WI38 (cell line): Measurements from ENCODE around the gene RTTN.

Experiments used
- H3K4me3 ChIP-seq: 2 replicates; pipeline ENCODE4 v1.5.1; 2011; ENCODE audit warnings: low read depth, mild to moderate bottlenecking, control low read depth, low read length
- TF ChIP-seq, protein P1 (sequence below): IDR thresholded peaks from 2 replicates; pipeline ENCODE4 v1.5.1; 2012; ENCODE audit warnings: low read depth, mild to moderate bottlenecking, control low read depth, low read length

The RTTN gene

DNA sequence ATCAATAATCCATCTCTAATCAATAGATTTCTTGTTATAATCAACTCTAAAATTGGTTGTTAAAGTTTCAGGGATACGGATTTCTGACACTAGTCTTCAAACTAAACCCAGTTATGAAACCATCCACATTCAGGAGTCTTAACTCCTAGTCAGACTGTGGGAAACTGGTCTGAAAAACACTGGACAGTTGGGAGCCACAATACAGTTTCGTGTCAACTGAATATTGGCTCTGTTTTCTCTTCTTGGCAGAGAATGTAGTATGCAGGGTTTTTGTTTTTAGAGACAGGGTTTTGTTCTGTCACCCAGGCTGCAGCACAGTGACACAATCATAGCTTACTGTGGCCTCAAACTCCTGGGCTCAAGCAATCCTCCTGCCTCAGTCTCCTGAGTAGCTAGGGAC is 123.1 kb downstream of the RTTN start:
- no peak overlapping the region for H3K4me3 ChIP-seq
- TF ChIP-seq, protein P1, sequence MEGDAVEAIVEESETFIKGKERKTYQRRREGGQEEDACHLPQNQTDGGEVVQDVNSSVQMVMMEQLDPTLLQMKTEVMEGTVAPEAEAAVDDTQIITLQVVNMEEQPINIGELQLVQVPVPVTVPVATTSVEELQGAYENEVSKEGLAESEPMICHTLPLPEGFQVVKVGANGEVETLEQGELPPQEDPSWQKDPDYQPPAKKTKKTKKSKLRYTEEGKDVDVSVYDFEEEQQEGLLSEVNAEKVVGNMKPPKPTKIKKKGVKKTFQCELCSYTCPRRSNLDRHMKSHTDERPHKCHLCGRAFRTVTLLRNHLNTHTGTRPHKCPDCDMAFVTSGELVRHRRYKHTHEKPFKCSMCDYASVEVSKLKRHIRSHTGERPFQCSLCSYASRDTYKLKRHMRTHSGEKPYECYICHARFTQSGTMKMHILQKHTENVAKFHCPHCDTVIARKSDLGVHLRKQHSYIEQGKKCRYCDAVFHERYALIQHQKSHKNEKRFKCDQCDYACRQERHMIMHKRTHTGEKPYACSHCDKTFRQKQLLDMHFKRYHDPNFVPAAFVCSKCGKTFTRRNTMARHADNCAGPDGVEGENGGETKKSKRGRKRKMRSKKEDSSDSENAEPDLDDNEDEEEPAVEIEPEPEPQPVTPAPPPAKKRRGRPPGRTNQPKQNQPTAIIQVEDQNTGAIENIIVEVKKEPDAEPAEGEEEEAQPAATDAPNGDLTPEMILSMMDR = no peak

DNA sequence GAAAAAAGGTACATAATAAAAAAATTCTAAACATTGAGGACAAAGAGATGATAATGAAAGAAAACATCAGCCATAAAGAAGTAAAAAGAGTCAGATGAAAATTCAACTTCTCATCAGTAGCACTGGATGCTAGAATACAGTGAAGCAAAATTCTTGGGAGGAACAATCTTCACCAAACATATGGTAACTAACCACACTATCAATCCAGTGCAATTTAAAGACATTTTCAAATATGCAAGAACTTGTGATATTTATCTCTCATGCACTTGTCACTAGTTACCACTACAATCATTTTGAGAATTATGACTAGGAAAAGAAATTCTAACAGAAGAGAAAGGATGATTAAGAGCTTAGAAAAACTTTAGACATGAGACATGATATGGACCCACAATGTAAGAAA is 127.4 kb downstream of the RTTN start:
- no peak overlapping the region for H3K4me3 ChIP-seq
- TF ChIP-seq, protein P1 = no peak

DNA sequence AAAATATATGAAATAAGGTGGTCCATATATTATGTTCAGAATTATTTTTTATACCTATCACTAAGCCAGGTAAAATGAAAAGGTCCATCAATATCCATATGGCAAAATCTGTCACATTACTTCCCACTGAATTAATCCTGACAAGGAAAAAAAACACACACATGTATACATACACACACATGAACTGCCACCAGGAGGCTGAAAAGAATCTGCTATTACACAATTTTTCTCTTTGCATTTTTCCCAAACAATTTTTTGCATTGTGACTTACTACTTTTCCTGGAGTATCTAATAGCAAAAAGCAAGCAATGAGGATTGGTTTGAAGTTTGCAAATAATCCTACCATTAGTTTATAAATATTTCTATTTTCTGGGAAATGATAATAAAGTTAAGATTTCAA is 129.6 kb downstream of the RTTN start:
- TF ChIP-seq, protein P1 = no peak
- H3K4me3 ChIP-seq = no peak overlapping the region

DNA sequence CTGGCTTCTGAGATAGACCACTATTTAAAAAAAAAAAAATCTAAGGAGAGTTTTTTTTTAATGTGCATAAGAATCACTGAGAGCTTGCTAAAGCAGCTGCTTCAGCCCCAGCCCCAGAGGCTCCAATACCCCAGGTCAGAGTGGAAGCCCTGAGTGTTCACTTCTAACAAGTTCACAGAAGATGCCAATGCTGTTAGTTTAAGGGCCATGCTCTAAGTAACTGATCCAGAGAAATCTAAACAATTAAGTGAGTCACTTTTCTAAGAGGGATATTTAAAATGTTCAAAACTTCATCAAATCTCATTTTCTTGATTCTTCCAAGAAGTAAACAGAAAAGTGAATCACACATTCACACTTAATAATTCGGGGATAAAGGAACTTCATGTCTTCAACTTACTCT is 131.4 kb downstream of the RTTN start:
- no peak overlapping the region for H3K4me3 ChIP-seq
- TF ChIP-seq, protein P1 = no peak

DNA sequence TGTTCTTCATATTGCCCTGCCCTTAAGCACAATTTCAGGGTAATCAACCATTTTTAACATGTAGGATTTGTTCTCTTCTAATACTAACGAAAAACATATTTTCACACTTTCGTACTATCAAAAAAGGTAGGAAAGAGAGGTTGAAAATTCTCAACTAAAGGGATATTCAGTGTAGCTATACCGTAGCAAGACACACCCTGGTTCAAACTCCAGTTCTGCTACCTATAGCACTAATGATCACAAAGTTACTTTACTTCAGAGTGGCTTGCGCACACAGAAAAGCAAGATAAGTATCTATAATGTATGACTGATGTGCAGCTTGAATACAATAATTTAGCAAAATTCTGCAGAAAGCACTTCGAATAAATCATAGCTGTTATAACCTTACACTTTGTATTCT is 132.1 kb downstream of the RTTN start:
- H3K4me3 ChIP-seq = no peak overlapping the region
- TF ChIP-seq, protein P1 = no peak

DNA sequence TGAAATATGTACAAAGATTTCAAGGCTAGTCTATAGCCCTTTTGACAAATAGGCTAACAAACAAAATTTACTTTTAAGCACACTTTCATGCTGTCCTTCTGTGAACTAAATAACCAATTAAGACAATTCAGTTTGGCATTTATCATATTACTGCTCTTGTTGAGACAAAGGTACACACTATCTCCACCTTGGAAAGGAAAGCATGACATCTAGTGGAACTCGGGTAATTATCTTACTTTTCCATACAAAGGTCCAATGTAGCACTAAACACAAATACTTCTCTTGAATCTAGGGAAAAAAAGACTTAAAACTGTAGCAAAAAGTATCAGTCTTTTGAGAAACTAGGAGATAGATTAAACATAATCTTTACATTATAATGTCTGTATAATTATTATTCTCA is 132.8 kb downstream of the RTTN start:
- TF ChIP-seq, protein P1 = no peak
- H3K4me3 ChIP-seq = no peak overlapping the region

DNA sequence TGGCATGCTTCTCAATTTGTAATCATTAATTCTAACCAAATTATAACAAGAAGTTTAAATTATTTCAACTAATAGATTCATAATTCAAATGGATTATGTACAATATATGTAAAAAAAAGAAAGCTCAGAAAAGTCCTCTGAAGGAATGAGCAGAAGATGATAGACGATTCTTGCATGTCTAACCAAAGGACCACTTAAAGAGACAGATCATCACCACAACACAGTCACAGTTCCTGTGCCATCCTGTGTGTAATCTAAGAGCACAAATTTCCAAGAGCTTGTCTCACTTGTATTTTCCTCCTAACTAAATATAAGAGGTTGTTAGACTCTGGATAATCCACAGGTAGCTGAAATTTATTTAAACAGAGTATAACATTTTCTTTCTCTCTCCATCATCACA is 135.5 kb downstream of the RTTN start:
- no peak overlapping the region for H3K4me3 ChIP-seq
- TF ChIP-seq, protein P1 = no peak
